OCI-LY7 (cell line): ENCODE data around the gene NISCH. TPM values are rescaled to one million over a fixed set of nuclear protein-coding genes. Genes with fewer than 3 reads are reported as not detected.

ENCODE experiments used
- BruUV-seq: library from RNA; stranded (reverse); fragments of 400-500 nt; replicated peaks from 2 replicates; lab custom pipeline; 2021; lab: Mats Ljungman, UMichigan
- CTCF ChIA-PET: fragments of 300-600 bp; sonication (Branson Sonifier 250); formaldehyde crosslinking; loops from one replicate; lab custom pipeline; 2022; ENCODE audit warnings: antibody characterized with exemption; ENCODE audit not compliant: unreplicated experiment; lab: Charles Lee
- POLR2A ChIA-PET: fragments of 300-600 bp; sonication (Branson Sonifier 250); formaldehyde crosslinking; loops from one replicate; lab custom pipeline; 2022; ENCODE audit warnings: antibody characterized with exemption; lab: Charles Lee
- DNase-seq: peaks from one replicate; pipeline ENCODE4 v3.0.0-alpha.2; 2015; ENCODE audit warnings: low spot score
- H2AFZ ChIP-seq: fragments of 200-600 bp; sonication (generic), shearing (Covaris generic); 2 replicates; pipeline ENCODE4 v1.6.1; 2014; ENCODE audit warnings: mild to moderate bottlenecking, antibody characterized with exemption, low read length, moderate library complexity
- H3K27ac ChIP-seq: fragments of 200-600 bp; sonication (generic); 2 replicates; pipeline ENCODE4 v1.5.1; 2014; ENCODE audit warnings: mixed run types, low read depth, mild to moderate bottlenecking, moderate library complexity, low read length, inconsistent platforms; ENCODE audit not compliant: poor library complexity, severe bottlenecking
- H3K36me3 ChIP-seq: fragments of 200-600 bp; sonication (generic); 2 replicates; pipeline ENCODE4 v1.6.1; 2014; ENCODE audit warnings: mild to moderate bottlenecking, antibody characterized with exemption, low read length, moderate library complexity, mixed read lengths; ENCODE audit not compliant: insufficient read depth
- H3K4me1 ChIP-seq: fragments of 200-600 bp; sonication (generic); 2 replicates; pipeline ENCODE4 v1.5.1; 2014; ENCODE audit warnings: mild to moderate bottlenecking, low read length; ENCODE audit not compliant: insufficient read depth, poor library complexity, severe bottlenecking
- H3K4me2 ChIP-seq: fragments of 200-600 bp; sonication (generic); 2 replicates; pipeline ENCODE4 v1.6.1; 2014; ENCODE audit warnings: mild to moderate bottlenecking, low read length
- H3K4me3 ChIP-seq: fragments of 200-600 bp; sonication (generic); 2 replicates; pipeline ENCODE4 v1.5.1; 2014; ENCODE audit warnings: mild to moderate bottlenecking, low read depth, low read length; ENCODE audit not compliant: poor library complexity, severe bottlenecking
- H3K79me2 ChIP-seq: fragments of 200-600 bp; sonication (generic); 2 replicates; pipeline ENCODE4 v1.6.1; 2016; ENCODE audit warnings: low read depth, mild to moderate bottlenecking, low read length, moderate library complexity, mixed read lengths; ENCODE audit not compliant: insufficient read depth
- H3K9me2 ChIP-seq: fragments of 200-600 bp; sonication (generic); 2 replicates; pipeline ENCODE4 v1.6.1; 2016; ENCODE audit warnings: mild to moderate bottlenecking, low read length, mixed read lengths; ENCODE audit not compliant: insufficient read depth
- H3K9me3 ChIP-seq: fragments of 200-600 bp; sonication (generic); 2 replicates; pipeline ENCODE4 v1.6.1; 2014; ENCODE audit warnings: mild to moderate bottlenecking, mixed run types, low read length, mixed read lengths
- H4K20me1 ChIP-seq: fragments of 200-600 bp; sonication (generic); 2 replicates; pipeline ENCODE4 v1.6.1; 2014; ENCODE audit warnings: mild to moderate bottlenecking, antibody characterized with exemption, low read length, moderate library complexity, mixed read lengths; ENCODE audit not compliant: insufficient read depth
- EZH2phosphoT487 ChIP-seq: fragments of 200-600 bp; sonication (generic); IDR thresholded peaks from 2 replicates; pipeline ENCODE4 v1.6.1; 2018; ENCODE audit warnings: low read depth, borderline replicate concordance, mild to moderate bottlenecking, mixed run types, antibody characterized with exemption, low read length, moderate library complexity, mixed read lengths
- intact Hi-C: fragments of 100-400 bp; cut with micrococcal nuclease; formaldehyde crosslinking; loops from one replicate; pipeline ENCODE4 v1.10.0; 2022; ENCODE audit not compliant: unreplicated experiment
- total RNA-seq, 2 experiments: library from RNA; depleted of rRNA in 1 of 2; stranded (reverse); fragments of >200 nt in 1 of 2; shearing (Covaris generic) in 1 of 2; gene quantifications; 2 replicates each; pipeline ENCODE4 v1.2.3, GENCODE V29; 2014 to 2022
- TF ChIP-seq, protein P1 (sequence below): fragments of 200-600 bp; sonication (generic); conservative IDR thresholded peaks from 2 replicates; pipeline ENCODE4 v1.5.1; 2014; ENCODE audit warnings: mild to moderate bottlenecking, antibody characterized with exemption, low read length, moderate library complexity, mixed read lengths

Gene NISCH
- total RNA-seq, 2 experiments from 2014 or later, result 60.5 to 73.3 TPM

DNA sequence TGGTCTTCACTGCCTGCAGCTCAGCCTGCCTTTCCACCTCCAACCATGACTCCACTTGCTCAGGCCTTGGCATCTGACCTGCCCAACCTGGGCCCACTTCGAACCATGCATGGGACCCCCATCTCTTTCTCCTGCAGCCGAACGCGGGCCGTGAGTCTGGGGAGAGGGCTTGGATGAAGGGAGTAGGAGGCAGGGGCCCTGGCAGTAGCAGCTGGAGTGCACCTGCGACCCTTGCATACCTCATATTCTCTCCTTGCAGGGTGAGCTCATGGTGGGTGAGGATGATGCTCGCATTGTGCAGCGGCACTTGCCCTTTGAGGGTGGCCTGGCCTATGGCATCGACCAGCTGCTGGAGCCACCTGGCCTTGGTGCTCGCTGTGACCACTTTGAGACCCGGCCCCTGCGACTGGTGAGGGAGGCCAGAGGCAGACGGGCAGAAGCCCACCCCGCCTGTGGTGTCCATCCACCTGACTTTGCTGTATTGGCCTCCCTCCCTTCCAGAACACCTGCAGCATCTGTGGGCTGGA is 64.8 kb downstream of the NISCH start:
- Histone ChIP-seq H3K4me3 (no peak overlapping the region), H3K36me3 (peaks cover 10% of the 10 kb centered on the region; the same call in 1 of the 2 replicates), H3K79me2 (no peaks in the 10 kb centered on the region), H3K27ac (no peak overlapping the region), H3K4me2 (no peak overlapping the region), H3K9me2 (no peaks in the 10 kb centered on the region), H3K9me3 (no peaks in the 10 kb centered on the region), H4K20me1 (no peaks in the 10 kb centered on the region), H3K4me1 (no peaks in the 10 kb centered on the region), H2AFZ (no peak overlapping the region)
- POLR2A ChIA-PET, result no interaction called here
- intact Hi-C loops, result no loop called here
- CTCF ChIA-PET, result no interaction called here
- no TSS peak for BruUV-seq
- no peak for DNase-seq
- TF ChIP-seq, protein P1, sequence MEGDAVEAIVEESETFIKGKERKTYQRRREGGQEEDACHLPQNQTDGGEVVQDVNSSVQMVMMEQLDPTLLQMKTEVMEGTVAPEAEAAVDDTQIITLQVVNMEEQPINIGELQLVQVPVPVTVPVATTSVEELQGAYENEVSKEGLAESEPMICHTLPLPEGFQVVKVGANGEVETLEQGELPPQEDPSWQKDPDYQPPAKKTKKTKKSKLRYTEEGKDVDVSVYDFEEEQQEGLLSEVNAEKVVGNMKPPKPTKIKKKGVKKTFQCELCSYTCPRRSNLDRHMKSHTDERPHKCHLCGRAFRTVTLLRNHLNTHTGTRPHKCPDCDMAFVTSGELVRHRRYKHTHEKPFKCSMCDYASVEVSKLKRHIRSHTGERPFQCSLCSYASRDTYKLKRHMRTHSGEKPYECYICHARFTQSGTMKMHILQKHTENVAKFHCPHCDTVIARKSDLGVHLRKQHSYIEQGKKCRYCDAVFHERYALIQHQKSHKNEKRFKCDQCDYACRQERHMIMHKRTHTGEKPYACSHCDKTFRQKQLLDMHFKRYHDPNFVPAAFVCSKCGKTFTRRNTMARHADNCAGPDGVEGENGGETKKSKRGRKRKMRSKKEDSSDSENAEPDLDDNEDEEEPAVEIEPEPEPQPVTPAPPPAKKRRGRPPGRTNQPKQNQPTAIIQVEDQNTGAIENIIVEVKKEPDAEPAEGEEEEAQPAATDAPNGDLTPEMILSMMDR, result no peak
- TF ChIP-seq EZH2phosphoT487, result no peak

GRCh38 chr3:52520716-52521487 is 65.5 kb downstream of the NISCH start:
- intact Hi-C loops, result no loop called here
- H3K27ac ChIP-seq, result no peak overlapping the region
- peaks cover 10% of the 10 kb centered on the region; the same call in 1 of the 2 replicates for H3K36me3 ChIP-seq
- CTCF ChIA-PET, result no interaction called here
- no peaks in the 10 kb centered on the region for H4K20me1 ChIP-seq
- H3K4me3 ChIP-seq, result no peak overlapping the region
- H3K4me1 ChIP-seq, result no peaks in the 10 kb centered on the region
- TF ChIP-seq, protein P1, result no peak
- no peak for TF ChIP-seq EZH2phosphoT487
- no TSS peak for BruUV-seq
- no peaks in the 10 kb centered on the region for H3K9me3 ChIP-seq
- no peaks in the 10 kb centered on the region for H3K9me2 ChIP-seq
- POLR2A ChIA-PET, result no interaction called here
- no peak for DNase-seq
- no peaks in the 10 kb centered on the region for H3K79me2 ChIP-seq
- no peak overlapping the region for H3K4me2 ChIP-seq
- no peak overlapping the region for H2AFZ ChIP-seq

DNA sequence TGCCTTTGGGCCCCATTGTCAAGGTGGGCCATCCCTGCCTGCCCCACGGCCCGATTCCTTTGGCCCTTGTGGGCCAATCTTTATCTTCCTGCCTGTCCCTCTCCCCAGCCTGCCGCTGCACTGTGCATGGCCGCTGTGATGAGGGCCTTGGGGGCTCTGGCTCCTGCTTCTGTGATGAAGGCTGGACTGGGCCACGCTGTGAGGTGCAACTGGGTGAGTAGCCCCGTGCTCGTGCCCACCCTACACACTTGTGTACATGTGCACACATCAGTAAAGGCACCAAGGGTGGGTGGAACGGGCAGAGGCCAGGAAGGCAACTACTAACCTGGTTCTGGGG is 66.1 kb downstream of the NISCH start:
- DNase-seq, result no peak
- Histone ChIP-seq H2AFZ (no peak overlapping the region), H4K20me1 (no peaks in the 10 kb centered on the region), H3K36me3 (peaks cover 15% of the 10 kb centered on the region; the same call in 1 of the 2 replicates), H3K4me3 (no peak overlapping the region), H3K4me2 (no peak overlapping the region), H3K9me2 (no peaks in the 10 kb centered on the region), H3K9me3 (no peaks in the 10 kb centered on the region), H3K27ac (no peak overlapping the region), H3K4me1 (no peaks in the 10 kb centered on the region), H3K79me2 (no peaks in the 10 kb centered on the region)
- no TSS peak for BruUV-seq
- no peak for TF ChIP-seq EZH2phosphoT487
- TF ChIP-seq, protein P1, result no peak
- intact Hi-C loops, result no loop called here
- POLR2A ChIA-PET, result no interaction called here
- CTCF ChIA-PET, result no interaction called here
